ENCODE data around the gene FXYD6.
"Not testable (repeated sequence)": the region's sequence is repeated elsewhere in the genome, so short reads cannot be mapped to it uniquely, and the experiment has no call there.

Gene FXYD6
- long read RNA-seq, donor 1, transcript FXYD6-204 (8 exons, 2,171 nt), result major isoform, 63 of 83 reads
- long read RNA-seq, donor 1, partial matches to known transcripts, result 6 of 83 reads
- long read RNA-seq, donor 1, other reads (novel, unspliced or antisense), result 8 of 83 reads
- long read RNA-seq, donor 2, transcript FXYD6-204 (8 exons, 2,171 nt), result major isoform, 20 of 20 reads
- long read RNA-seq, donor 2, partial matches to known transcripts, result 0 of 20 reads
- long read RNA-seq, donor 2, other reads (novel, unspliced or antisense), result 0 of 20 reads
- long read RNA-seq, donor 3, transcript FXYD6-204 (8 exons, 2,171 nt), result major isoform, 29 of 42 reads
- long read RNA-seq, donor 3, partial matches to known transcripts, result 9 of 42 reads
- long read RNA-seq, donor 3, other reads (novel, unspliced or antisense), result 0 of 42 reads
- long read RNA-seq, donor 4, transcript FXYD6-204 (8 exons, 2,171 nt), result major isoform, 44 of 55 reads
- long read RNA-seq, donor 4, partial matches to known transcripts, result 5 of 55 reads
- long read RNA-seq, donor 4, other reads (novel, unspliced or antisense), result 0 of 55 reads
- long read RNA-seq, donor 5, transcript FXYD6-204 (8 exons, 2,171 nt), result major isoform, 45 of 46 reads
- long read RNA-seq, donor 5, partial matches to known transcripts, result 0 of 46 reads
- long read RNA-seq, donor 5, other reads (novel, unspliced or antisense), result 0 of 46 reads
- long read RNA-seq, donor 6, transcript FXYD6-204 (8 exons, 2,171 nt), result major isoform, 31 of 49 reads
- long read RNA-seq, donor 6, partial matches to known transcripts, result 13 of 49 reads
- long read RNA-seq, donor 6, other reads (novel, unspliced or antisense), result 0 of 49 reads
- long read RNA-seq, donor 7, transcript FXYD6-204 (8 exons, 2,171 nt), result major isoform, 52 of 101 reads
- long read RNA-seq, donor 7, partial matches to known transcripts, result 40 of 101 reads
- long read RNA-seq, donor 7, other reads (novel, unspliced or antisense), result 0 of 101 reads
- long read RNA-seq, donor 8, transcript FXYD6-204 (8 exons, 2,171 nt), result major isoform, 41 of 55 reads
- long read RNA-seq, donor 8, partial matches to known transcripts, result 7 of 55 reads
- long read RNA-seq, donor 8, other reads (novel, unspliced or antisense), result 0 of 55 reads

GRCh38 chr11:117876341-117877119 lies at the start of gene FXYD6:
TSS of gene FXYD6 (minus strand) at chr11:117876658. CDS start at chr11:117842776, 33,882 bp downstream.
- peak; percentile 86 for DNase-seq

GRCh38 chr11:117926166-117926565 lies 49.7 kb upstream of the FXYD6 start:
- not testable (repeated sequence) for DNase-seq

GRCh38 chr11:117925198-117925925 lies 48.9 kb upstream of the FXYD6 start:
- no peak for DNase-seq

DNA sequence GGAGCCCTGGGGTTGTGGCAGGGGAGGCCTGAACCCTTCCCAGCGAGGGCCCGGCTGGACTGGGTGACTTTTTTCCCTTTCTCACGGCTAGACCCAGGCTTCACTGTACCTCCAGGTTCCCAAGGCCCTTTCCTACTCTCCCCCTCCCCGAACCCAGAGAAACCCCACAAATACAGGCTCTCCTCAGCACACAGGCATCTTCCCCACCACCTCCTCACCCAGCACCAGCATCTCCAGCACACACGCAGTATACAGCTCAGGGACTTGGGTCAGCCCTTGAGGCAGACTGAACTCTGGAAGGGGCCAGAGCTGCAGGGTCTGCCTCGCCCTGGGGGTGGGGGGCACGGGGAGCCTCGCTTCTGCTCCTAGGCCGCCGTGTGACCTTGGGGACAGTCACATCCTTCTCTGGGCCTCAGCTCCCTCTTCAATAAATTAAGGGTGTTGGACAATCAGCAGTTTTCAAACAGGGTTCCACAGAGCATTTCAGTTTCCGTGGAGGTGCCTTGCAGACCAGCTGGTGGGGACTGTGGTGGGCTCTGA lies 48.2 kb upstream of the FXYD6 start:
- no peak for DNase-seq

DNA sequence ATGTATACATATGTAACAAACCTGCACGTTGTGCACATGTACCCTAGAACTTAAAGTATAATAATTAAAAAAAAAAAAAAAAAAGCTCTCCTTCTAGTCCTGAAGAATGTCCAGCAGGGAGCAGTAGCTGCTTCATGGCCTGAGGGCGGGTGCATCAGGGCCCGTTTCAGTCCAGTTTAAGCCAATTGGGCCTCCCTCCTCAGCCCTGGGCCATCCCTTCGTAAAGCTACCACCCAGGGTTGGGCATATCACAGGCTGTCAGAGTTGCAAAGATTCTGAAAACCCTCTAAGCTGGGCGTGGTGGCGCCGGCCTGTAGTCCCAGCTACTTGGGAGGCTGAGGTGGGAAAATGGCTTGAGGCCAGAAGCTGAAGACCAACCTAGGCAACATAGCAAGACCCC lies 47.3 kb upstream of the FXYD6 start:
- DNase-seq, result no peak

- DNase-seq, result no peak
Measured at GRCh38 chr11:117923275-117923674, 46.8 kb upstream of the FXYD6 start.

GRCh38 chr11:117921893-117922292 lies 45.4 kb upstream of the FXYD6 start:
- DNase-seq, result no peak

- DNase-seq, result no peak
Measured at GRCh38 chr11:117921456-117921855, 45.0 kb upstream of the FXYD6 start.

GRCh38 chr11:117919781-117920221 lies 43.3 kb upstream of the FXYD6 start:
- DNase-seq, result no peak

DNA sequence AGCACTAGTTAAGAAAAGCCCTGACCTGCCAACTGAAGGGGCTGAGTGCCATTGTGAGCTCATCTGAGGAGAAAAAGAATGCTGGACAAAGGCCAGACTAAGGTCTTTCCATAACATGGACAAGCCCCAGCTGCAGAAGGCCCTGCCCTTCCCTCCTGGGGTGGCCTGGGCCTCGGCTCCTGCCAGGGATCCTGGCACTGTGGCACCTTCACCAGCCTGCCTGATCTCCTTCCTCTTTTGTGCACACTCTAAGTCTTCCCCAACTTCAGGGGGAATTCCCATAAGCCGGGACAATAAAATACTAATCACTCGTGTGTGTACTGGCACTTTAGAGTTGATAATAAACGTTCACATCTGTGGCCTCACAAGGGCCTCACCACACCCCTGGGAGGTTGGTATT lies 42.9 kb upstream of the FXYD6 start:
- no peak for DNase-seq

GRCh38 chr11:117918366-117919255 lies 42.2 kb upstream of the FXYD6 start:
- DNase-seq, result no peak

GRCh38 chr11:117917591-117918151 lies 41.2 kb upstream of the FXYD6 start:
- DNase-seq, result no peak

- DNase-seq, result no peak
Measured at GRCh38 chr11:117916956-117917355, 40.5 kb upstream of the FXYD6 start.

DNA sequence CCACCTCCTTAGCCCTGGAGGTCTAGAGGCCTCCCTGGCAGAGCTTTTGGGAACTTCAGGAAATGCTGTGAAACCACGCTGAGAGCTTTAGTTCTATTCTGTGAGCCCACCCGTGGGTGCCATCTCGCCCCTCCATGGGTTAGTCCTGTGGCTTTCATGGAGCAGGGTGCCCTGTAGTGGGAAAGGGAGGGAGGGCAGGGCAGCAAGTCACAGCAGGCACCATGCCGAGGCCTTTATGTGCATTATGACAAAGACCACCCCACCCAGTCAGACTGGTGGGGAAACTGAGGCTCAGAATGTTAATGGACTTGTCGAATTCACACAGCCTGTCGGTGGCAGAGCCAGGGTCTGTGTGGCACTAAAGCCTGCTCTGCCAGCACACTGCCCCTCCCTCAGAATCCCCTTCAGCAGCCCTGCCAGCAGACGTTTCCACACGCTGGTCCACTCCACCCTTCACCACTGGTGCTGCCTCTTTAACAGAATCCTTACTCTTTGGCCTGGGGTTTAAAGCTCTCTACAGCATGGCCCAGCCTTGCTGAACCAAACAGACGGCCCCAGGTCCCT lies 39.3 kb upstream of the FXYD6 start:
- no peak for DNase-seq

- no peak for DNase-seq
Measured at GRCh38 chr11:117914991-117915618, 38.6 kb upstream of the FXYD6 start.

DNA sequence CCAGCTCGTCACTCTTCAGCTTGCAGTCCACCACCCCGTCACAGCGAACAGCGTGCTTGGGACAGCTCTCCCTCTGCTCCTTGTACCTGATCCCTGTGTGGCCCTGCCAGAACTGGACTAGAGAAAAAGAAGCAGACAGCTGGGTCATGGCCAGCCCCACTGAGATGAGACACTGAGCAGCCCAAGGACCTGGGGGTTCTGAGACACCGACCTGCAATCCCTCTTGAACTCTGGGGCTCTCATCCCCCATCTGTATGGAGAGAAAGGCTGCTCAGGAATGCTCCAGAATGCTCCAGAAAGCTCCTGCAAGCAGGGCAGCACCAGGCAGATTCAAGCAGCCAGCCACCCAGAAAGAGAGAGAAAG lies 37.9 kb upstream of the FXYD6 start:
- DNase-seq, result no peak

GRCh38 chr11:117913736-117914397 lies 37.4 kb upstream of the FXYD6 start:
- DNase-seq, result no peak

GRCh38 chr11:117912497-117912896 lies 36.0 kb upstream of the FXYD6 start:
- DNase-seq, result no peak
